ENCODE data around the gene WDR48.
A peak's percentile ranks its signal among the peaks of the same experiment; 100 is the strongest.
"Not testable (repeated sequence)": the region's sequence is repeated elsewhere in the genome, so short reads cannot be mapped to it uniquely, and the experiment has no call there.

WDR48 gene

DNA sequence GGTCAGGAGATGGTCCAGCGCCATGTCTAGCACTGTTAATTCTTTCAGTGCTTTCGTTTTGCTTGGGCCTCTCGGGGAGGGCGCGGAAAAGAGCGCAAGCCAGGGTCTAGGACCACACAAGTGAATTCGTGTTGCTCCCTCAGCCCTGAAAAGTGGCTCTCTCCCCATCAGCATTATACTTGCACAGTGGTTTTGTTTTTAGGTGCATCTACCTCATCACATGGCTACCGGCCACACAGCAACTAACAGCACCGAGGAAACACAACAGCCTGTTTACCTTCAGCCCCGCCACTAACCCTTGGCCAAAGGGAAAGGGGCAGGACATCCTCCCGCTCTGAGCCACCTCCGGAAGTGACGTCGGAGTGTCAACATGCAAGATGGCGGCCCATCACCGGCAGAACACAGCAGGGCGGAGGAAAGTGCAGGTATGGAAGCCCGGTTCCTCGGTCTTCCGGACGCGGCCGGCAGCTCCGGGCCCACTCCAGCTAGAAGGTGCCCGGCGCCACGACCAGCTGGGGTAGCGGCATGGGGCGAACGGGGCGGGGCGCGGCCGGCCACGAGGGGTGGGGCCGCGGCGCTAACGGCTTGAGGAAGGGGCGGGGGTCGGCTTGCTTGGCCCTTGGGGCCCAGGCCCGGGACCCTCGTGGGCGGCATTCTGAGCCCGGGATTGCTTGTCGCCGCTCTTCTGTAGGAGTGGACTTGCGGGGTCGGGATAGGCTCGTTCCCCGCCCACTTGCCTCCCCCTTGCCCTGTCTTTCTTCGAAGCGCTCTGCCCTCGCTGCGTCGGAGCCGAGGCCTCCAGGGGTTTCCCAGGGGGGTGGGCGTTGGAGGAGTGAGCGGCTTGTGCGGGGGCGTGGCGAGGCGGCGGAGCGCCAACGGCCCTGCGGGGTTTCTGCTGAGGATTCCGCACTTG lies at the start of gene WDR48, which contains the start of gene SCN11A:
WDR48 (plus strand) TSS at position 368 of the 913 bp plus-strand sequence; CDS start at position 378, 10 bp downstream.
SCN11A (minus strand) TSS at position 296 of the 913 bp plus-strand sequence. CDS start 101,582 bp downstream, outside the sequence.
- DNase-seq (ENCODE audit: low read depth, low spot score): peak; percentile 87

DNA sequence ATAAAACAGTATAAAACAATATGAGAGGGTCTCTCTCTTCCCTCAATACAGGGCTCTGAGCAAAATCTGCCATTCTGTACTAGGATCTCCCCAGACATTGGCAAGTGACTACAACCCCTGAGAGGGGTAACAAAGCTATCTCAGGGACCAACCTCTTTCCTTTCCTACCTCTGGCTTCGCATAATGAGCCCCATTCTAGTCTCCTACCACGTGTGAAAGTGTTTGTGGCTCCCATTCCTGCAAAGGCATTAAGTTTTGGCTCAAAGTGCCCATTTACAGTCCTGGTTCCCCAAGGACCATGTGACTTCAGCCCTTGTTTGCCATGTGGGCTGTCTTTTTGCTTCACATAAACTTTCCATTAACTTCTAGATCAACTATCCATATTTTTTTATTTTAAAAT lies 46.5 kb upstream of the WDR48 start:
- DNase-seq (ENCODE audit: low read depth, low spot score): no peak

DNA sequence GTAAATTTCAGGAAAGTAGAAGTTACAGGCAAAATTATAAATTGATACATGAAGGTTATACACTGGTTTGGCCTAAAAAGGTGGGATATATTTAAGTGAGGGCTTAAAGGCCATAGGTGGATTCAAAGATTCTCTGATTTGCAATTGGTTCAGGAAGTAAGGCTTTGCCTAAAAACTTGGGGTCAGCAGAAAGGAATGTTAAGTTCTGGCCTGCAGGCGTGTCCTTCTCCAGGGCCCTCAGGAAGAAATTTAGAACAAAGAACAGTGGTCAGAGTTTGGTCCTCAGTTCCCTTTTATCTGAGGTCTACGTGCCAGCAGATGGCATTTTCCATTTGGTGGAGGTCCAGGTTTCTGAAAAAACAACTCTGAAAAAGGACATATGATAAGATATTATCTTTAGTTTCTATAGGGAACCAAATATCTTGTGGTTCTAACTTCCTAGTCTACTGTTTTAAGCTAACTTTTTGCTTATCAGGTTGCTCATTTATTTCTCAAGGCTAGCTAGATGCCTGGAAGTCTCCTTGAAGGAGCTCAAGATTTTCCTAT lies 40.6 kb upstream of the WDR48 start:
- DNase-seq (ENCODE audit: low read depth, low spot score): no peak

DNA sequence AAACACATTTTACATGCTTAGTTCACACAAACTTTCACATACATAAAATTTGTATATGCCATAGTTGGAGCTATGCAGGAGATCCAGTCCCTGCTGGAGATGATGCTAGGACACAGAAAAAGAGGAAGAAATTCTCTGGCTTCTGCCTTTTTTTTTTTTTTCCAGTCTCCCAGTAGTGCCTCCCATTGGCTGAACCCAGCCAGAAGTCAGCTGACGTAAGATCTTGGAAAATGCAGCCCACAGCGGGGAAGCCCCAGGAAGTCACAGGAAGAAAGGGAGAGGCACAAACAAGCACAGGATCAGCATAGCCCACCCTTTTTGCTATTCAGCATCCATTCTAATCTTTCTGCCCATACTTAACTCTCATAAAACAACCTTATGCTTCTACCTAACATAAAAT lies 38.5 kb upstream of the WDR48 start:
- no peak for DNase-seq (ENCODE audit: low read depth, low spot score)

DNA sequence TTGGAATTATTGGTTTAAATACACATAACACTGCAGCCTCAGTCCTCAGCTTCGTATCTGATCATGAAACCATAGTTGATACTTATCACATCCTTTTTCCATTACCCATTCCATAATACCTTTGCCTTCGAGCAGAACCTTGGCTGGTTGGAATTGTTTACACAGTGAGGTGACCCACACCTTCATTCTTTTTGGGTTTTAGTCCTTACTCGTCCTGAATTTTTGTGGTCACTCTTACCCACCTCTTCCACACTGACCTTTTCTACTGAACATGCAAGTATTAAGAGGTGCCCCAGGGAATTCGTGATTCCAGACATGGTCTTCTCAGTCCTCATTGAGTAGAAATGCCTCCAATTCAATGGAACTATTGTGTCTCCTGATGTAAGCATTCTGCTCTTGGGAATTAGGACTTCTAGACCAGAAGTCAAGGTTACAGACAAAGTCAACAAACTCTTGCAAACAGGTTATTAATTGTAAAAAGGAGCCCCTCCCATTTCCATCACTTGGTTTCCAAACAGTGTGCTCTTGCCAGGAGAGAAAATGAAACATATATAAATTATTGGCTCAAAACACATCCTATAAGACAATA lies 37.8 kb upstream of the WDR48 start:
- DNase-seq (ENCODE audit: low read depth, low spot score): no peak

DNA sequence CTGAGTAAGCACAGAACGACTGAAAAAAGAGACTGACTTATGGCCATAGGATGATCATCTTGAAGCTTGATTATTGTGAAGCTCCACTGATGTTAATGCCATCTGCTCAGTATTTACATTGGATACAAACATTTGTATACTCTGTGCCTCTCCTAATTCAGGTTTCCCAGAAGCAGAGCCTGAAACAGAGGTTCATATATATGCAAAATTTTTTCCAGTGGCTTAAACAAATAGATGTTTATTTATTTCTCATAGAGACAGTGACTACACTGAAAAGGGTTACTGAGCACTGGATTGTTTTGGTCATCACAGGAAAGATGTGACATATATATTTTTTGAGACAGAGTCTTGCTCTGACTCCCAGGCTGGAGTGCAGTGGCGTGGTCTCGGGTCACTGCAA lies 36.4 kb upstream of the WDR48 start:
- DNase-seq (ENCODE audit: low read depth, low spot score): no peak

DNA sequence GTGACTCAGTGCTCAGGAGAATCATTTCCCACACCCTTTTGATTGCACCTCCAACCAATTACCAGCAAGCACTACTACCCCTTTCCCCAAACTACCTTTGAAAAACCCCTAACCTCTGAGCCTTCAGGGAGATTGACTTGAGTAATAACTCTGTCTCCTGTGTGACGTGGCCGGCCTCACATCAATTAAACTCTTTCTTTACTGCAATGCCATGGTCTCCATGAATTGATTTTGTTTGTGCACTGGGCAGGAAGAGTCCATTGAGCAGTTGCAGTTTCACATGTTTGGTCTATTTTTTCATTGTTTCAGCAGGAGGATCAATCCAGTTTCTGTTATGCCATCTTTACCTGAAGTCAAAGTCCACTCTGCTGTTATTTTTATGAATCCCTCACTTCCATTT lies 32.5 kb upstream of the WDR48 start:
- DNase-seq (ENCODE audit: low read depth, low spot score): no peak

DNA sequence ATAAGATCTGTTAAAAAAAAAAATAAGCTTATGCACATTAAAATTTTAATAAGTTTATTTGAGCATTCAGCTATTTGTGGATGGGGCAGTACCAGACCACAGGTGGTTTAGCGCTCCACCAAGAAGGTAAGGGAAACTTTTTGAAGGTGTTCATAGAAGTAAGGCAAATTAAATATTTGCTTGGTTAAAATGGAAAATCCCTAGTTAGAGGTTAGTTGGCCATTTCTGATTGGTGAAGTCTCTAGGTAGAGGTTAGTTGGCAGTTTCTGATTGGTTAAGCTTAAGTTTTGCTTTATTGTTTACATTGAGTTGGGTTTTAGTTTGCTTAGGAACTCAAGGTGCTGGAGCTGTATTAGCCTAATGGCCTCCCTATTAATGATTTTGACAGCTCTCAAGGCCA lies 30.8 kb upstream of the WDR48 start:
- no peak for DNase-seq (ENCODE audit: low read depth, low spot score)

DNA sequence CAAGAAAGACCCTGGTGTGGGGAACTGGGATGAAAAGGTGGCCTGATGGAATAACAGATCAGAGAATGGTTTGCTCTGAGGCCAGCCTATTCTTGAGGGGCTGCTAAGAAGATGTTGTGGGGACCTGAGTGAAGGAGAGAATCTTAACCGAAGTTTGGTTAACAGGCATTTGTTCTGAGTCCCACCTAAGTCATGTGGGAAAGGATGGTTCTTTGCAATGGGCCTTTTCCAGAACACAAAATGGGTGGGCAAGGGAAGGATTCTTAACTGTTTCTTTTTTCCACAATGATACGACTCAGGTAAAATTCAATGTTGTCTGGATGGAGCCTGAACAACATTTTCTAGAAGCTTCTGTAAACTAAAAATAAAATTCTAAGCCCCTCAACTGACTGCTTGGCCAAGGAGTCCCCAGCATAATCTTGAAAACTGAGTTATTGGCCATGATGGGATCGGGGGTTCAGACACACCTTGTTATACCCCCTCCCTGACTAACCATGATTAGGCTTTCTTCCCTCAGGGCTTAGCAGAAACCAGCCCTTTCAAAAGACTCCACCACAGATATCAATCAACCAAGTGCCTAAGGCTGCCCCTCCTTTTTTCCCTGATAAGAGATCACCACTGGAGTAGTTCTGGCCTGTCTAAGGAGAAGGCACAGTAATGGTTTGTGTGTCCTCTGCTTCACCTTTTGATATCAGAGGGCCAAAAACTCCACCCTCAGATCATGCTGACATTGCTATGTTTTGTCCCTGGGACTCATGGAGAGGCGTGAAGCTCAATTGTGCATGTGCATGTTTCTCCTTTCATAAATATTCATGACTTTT lies 30.1 kb upstream of the WDR48 start:
- DNase-seq (ENCODE audit: low read depth, low spot score): no peak

DNA sequence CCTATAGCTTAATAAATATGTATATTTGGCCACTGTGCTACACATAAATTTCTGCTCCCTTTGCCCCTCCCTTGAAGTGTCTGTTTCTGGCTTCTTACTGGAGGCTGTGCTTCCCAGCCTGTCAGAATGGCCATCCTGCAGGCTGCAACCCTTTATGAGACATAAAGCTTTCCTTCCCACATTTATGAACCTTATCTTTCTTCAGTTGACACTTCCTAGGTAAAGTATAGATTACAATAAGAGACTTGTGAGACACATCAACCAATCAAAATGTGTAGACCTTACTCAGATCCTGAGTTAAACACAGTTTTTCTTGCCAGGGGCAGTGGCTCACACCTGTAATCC lies 29.6 kb upstream of the WDR48 start:
- DNase-seq (ENCODE audit: low read depth, low spot score): no peak

DNA sequence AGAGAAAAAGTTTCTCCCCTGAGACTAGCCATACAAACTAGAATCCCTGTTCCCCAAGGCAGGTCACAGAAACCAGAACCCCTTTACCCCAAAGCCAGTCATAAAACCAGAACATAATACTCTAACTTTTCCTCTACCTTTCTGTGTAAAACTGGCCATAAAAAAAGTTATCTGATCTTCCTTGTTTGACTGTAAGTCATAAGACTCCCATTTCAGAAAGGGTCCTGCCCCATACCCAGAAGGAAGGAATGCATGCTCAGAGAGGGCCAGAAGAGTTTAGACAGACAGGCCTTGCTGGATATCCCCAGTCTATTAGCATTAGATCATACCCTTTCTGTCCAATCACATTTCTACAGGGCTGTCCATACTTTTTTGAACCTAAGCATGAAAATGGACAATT lies 27.3 kb upstream of the WDR48 start:
- no peak for DNase-seq (ENCODE audit: low read depth, low spot score)

DNA sequence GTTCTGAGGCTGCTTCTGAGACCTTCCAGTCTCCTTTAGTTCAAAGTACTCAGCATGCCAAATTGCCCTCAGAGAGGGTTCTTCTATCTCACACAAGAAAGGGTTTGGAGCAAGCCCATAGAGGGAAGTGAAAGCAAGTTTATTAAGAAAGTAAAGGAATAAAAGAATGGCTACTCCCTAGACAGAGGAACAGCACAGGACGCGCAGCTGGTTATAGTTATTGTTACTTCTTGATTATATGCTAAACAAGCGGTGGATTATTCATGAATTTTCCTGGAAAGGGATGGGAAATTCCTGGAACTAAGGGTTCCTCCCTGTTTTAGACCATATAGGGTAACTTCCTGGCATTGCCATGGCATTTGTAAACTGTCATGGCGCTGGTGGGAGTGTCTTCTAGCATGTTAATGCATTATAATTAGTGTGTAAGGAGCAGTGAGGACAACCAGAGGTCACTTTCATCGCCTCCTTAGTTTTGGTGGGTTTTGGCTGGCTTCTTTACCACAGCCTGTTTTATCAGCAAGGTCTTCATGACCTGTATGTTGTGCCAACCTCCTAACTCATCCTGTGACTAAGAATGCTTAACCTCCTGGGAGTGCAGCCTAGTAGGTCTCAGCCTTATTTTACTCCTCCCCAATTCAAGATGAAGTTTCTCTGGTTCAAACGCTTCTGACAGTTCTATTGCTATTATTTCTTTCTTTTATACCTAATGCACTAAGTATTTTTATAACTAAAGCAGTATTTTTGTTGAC lies 26.4 kb upstream of the WDR48 start:
- no peak for DNase-seq (ENCODE audit: low read depth, low spot score)

DNA sequence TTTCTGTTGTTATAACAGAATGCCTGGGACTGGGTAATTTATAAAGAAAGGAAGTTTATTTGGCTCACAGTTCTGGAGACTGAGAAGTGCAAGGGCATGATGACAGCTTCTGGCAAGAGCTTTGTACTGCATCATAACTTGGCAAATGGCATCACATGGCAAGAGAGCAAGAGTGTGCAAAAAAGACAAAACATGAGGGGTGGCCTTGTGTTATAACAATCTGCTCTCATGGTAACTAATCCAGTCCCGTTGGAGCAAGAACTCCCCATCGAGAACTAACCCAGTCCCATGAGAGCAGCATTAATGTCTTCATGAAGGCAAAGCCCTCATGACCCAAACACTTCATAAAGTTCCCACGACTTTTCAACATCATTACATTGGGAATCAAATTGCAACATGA lies 23.3 kb upstream of the WDR48 start:
- no peak for DNase-seq (ENCODE audit: low read depth, low spot score)

DNA sequence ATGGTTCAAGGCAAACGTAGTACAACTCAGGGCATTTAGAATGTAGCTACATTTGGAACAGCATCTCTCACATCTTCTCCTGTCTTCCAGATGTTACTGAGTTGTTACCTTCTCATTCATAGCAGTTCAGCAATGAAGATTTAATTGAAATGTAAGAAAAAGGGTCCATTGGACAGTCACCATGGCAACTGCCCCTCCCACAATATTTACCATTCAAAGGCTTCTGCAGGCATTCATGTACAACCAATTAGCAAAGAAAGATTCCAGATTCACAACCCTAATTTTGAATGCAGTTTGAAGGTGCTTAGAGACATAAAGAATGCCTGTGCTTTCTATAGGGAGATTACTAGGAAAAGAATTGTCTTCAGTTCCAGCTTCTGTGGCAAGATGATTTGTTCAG lies 22.3 kb upstream of the WDR48 start:
- DNase-seq (ENCODE audit: low read depth, low spot score): no peak

DNA sequence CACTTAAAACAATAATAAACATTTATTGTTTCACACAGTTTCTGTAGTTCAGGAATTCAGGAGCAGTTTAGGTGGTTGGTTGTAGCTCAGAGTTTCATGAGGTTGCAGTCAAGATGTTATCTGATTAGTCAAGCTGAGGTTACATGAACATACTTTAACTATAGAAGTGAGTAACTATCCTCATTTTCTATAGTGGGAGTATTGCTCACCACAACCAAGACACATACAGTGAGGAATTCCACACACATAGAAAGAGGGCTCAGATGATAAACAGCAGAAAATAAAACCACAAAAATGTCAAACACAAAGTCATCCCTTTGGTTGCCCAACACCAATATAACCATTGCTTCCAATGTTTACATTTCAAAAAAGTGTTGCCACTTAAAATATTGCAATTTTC lies 13.7 kb upstream of the WDR48 start:
- no peak for DNase-seq (ENCODE audit: low read depth, low spot score)

DNA sequence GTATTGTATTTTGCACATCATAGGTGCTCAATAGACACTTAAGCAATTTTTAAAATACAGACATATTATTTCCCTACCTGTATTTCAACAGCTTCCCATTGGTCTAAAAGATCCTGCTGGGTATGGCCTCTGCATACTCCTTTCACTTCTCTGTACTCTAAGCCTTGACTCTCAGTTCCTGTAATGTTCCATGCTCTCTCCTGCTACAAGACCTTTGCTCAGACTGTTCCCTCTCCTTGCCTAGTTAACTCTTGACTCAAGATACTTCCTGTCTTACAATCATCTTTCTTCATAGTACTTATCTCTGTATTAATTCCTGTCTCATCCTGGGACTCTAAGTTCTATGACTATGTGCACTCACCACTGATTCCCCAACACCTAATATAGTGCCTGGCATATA lies 1.8 kb upstream of the WDR48 start:
- no peak for DNase-seq (ENCODE audit: low read depth, low spot score)

DNA sequence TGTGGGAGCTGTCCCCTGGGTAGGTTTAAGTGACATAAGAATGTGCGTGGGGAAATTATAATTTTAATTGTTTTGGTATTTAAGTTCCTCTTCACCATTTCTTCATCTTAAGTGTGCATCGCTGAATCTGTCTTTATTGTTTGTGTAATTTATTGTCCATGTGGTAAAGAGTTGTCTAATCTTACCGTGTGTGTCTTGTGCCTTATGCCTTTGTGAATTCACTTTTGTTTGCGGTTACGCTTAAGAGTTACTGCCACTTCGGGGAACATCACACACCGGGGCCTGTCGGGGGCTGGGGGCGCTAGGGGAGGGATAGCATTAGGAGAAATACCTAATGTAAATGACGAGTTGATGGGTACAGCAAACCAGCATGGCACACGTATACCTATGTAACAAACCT lies 767 bp downstream of the WDR48 start:
- DNase-seq (ENCODE audit: low read depth, low spot score): no peak

DNA sequence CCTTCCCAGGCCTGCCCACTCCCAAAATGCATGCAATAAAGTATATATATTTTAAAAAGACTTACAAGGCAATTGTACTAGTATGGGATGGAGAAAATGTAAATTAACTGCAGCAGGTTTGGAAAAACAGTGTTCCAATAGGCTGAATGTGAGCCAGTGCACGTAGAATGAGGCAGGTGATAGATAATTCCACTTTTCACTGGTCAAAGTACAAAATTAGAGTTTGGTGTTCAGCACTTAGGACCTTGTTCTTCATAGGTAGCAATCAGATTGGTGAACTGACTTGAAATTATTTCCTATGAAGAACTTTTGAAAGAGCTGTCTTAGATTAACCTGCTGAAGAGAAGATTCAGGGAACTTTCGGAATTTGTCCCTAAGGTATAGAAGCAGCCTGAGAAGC lies 1.9 kb downstream of the WDR48 start:
- no peak for DNase-seq (ENCODE audit: low read depth, low spot score)

DNA sequence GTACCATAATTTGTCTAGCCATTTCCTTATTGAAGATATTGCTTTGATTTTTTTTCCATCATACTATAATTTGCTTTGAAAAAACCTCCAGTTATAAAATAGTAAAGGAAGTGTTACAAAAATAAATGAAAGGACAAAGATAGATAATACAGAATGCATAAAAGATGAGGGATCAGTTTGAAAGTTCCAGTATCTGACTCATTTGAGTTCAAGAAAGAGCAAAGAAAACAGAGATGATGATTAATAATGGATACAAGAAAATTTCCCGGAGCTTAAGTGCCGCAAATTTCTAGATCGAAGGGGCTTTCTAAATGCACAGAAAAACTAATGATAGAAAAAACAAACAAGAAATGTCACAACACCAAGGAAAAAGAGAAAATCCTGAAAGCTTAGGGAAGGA lies 4.3 kb downstream of the WDR48 start:
- no peak for DNase-seq (ENCODE audit: low read depth, low spot score)

DNA sequence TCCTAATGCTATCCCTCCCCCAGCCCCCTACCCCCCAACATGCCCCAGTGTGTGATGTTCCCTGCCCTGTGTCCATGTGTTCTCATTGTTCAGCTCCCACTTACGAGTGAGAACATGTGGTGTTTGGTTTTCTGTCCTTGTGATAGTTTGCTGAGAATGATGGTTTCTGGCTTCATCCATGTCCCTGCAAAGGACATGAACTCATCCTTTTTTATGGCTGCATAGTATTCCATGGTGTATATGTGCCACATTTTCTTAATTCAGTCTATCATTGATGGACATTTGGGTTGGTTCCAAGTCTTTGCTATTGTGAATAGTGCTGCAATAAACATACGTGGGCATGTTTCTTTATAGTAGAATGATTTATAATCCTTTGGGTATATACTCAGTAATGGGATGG lies 9.4 kb downstream of the WDR48 start:
- DNase-seq (ENCODE audit: low read depth, low spot score): not testable (repeated sequence)

DNA sequence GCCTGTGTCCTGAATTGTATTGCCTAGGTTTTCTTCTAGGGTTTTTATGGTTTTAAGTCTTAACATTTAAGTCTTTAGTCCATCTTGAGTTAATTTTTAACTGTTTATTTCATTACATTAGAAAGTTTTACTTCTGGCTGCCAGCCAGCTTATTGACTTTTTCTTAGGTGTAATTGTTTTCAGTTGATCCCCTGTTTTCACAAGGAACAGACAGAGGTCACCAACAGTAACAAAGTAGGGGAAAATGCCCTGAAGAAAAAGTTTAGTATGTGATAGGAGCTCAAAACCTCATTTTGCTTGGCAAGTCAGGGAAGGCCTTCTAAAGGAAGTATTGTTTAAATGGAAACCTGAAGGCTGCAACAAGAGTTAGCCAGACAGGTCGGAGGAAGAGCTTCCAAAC lies 10.4 kb downstream of the WDR48 start:
- no peak for DNase-seq (ENCODE audit: low read depth, low spot score)

Measured in activated naive CD8-positive, alpha-beta T cell treated with anti-CD3 and anti-CD28 coated beads, Interleukin-2, amount 50 U/mL, for 16 hours (primary cell).